DND-41 (cell line): Measurements from ENCODE around the gene DUSP12.

Experiments
- CTCF ChIP-seq: IDR thresholded peaks from 2 replicates; pipeline ENCODE4 v1.5.1; 2012; ENCODE audit warnings: borderline replicate concordance, low read length, moderate library complexity, mild to moderate bottlenecking; ENCODE audit not compliant: poor library complexity, severe bottlenecking; ENCODE audit errors: extremely low read depth
- EZH2 ChIP-seq: IDR thresholded peaks from 3 replicates; pipeline ENCODE4 v1.6.1; 2012; ENCODE audit warnings: borderline replicate concordance, low read depth, mild to moderate bottlenecking, moderate library complexity, low read length, inconsistent platforms; ENCODE audit not compliant: severe bottlenecking

DNA sequence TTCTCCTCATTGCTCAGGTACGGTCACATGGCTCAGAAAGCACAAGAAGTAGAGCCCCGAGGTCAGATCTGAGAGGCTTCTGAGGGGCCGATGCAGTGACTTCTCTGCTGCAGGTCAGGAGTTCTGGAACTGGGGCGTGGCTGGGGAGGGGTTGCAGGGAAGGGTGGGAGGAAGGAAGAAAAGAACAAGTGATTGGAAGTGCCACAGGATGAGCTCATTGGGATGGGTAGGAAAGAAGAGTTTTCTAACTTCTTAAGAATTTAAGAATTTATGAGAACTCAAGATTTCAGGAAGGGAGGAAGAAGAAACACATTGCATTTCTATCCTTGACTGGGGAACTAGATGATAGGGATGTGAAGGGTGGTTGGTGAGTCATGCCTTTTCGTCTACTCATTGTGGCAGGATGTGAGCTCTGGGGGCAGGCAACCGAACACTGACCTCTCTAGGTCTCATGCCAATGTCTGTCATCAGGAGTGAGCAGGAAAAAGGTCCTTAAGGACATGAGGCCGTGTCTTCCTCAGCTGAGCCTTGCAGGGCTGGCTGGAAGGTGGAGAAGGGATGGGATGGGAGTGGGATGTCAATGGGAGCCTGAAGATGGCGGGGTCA is 27.7 kb upstream of the DUSP12 start:
- TF ChIP-seq CTCF (no peak), EZH2 (no peak)
